ENCODE results near the gene LPAR3. TPM values are rescaled to one million over a fixed set of nuclear protein-coding genes. Genes with fewer than 3 reads are reported as not detected.

The LPAR3 gene
- total RNA-seq, 5 donors from 2014 or later (not counting 1 experiment from before 2014, with no cell fraction given) = 0.75 to 7.0 (median 2.9) TPM

- no peak for ATAC-seq (replicated peaks in 1 of 4)
- Mint-ChIP-seq H3K27me3 (peaks cover 0 to 5% of the 10 kb centered on the region in 2 donors), H3K36me3 (no peaks in the 10 kb centered on the region), H3K9me3 (no peaks in the 10 kb centered on the region), H3K4me1 (no peaks in the 10 kb centered on the region), H3K27ac (no peak overlapping the region), H3K4me3 (no peak overlapping the region)
- Histone ChIP-seq H3K36me3 (ENCODE audit: control insufficient read depth in 2 of 2, extremely low read depth in 1 of 2, insufficient read depth in 1 of 2, low read length in 1 of 2) (no peaks in the 10 kb centered on the region), H3K27ac (ENCODE audit: low read length) (no peak overlapping the region), H3K9me3 (no peaks in the 10 kb centered on the region), H3K27me3 (replicated peaks in 1 of 2; ENCODE audit: control insufficient read depth in 2 of 2, extremely low read depth in 1 of 2, insufficient read depth in 2 of 2, low read length in 1 of 2) (no peaks in the 10 kb centered on the region), H3K4me1 (ENCODE audit: control insufficient read depth in 1 of 2, extremely low read depth in 1 of 2, insufficient read depth in 2 of 2, low read length in 2 of 2) (no peaks in the 10 kb centered on the region), H3K4me3 (ENCODE audit: control insufficient read depth in 1 of 2, extremely low read depth in 1 of 2, low read length in 1 of 2) (no peak overlapping the region)
- ChIA-PET POLR2A (no interaction called here), CTCF (interaction anchor here in 1 of 2 donors (1.0 kb wide), 1 partner anchor 74 kb away, joined by 4 read pairs; no protein-coding TSS in a partner anchor)
- WGBS (ENCODE audit: insufficient coverage) = 75% methylated on average over 2 of the region's 2 CpGs
- DNase-seq = no peak
Measured at GRCh38 chr1:84870591-84870990, 22.4 kb downstream of the LPAR3 start.

- H3K4me1 Mint-ChIP-seq = peaks cover 4 to 7% (median 5%) of the 10 kb centered on the region in 3 donors
Measured at GRCh38 chr1:84869720-84870119, 23.3 kb downstream of the LPAR3 start.

GRCh38 chr1:84862810-84863251 lies 30.2 kb downstream of the LPAR3 start:
- Histone ChIP-seq H3K4me1 (ENCODE audit: control insufficient read depth in 1 of 2, extremely low read depth in 1 of 2, insufficient read depth in 2 of 2, low read length in 2 of 2) (peaks cover 29 to 43% of the 10 kb centered on the region in 2 experiments), H3K27ac (ENCODE audit: low read length) (peak overlapping the region; percentile 81), H3K4me3 (ENCODE audit: control insufficient read depth in 1 of 2, extremely low read depth in 1 of 2, low read length in 1 of 2) (peak overlapping the region; percentile 31 to 51), H3K9me3 (no peaks in the 10 kb centered on the region), H3K36me3 (ENCODE audit: control insufficient read depth in 2 of 2, extremely low read depth in 1 of 2, insufficient read depth in 1 of 2, low read length in 1 of 2) (no peaks in the 10 kb centered on the region), H3K27me3 (replicated peaks in 1 of 2; ENCODE audit: control insufficient read depth in 2 of 2, extremely low read depth in 1 of 2, insufficient read depth in 2 of 2, low read length in 1 of 2) (no peaks in the 10 kb centered on the region)
- WGBS (ENCODE audit: insufficient coverage) = no CpG with 5 or more reads among the region's 5 CpGs
- DNase-seq (peak in 31 of 35 experiments; percentile 8 to 73 (median 32)), ATAC-seq (replicated peaks in 1 of 4) (peak; percentile 84 to 97 (median 90))
- POLR2A ChIA-PET = no interaction called here
- Mint-ChIP-seq H3K4me1 (peaks cover 60 to 66% (median 60%) of the 10 kb centered on the region in 3 donors), H3K27ac (peak overlapping the region; percentile 94 to 96), H3K27me3 (no peaks in the 10 kb centered on the region), H3K4me3 (peak overlapping the region; percentile 69 to 79 (median 77)), H3K36me3 (peaks cover 3% of the 10 kb centered on the region), H3K9me3 (no peaks in the 10 kb centered on the region)
- CTCF ChIA-PET = interaction anchor here in 1 of 2 donors (0.6 to 0.7 kb wide), 3 partner anchors 13 to 170 kb away, joined by 3 read pairs; no protein-coding TSS in a partner anchor

More at GRCh38 chr1:84869720-84870119, 23.3 kb downstream of the LPAR3 start:
- Mint-ChIP-seq H3K4me3 (no peak overlapping the region), H3K27me3 (peaks cover 0 to 5% of the 10 kb centered on the region in 2 donors), H3K36me3 (peaks cover 3% of the 10 kb centered on the region), H3K27ac (no peak overlapping the region), H3K9me3 (no peaks in the 10 kb centered on the region)
- H3K4me1 ChIP-seq (ENCODE audit: control insufficient read depth in 1 of 2, extremely low read depth in 1 of 2, insufficient read depth in 2 of 2, low read length in 2 of 2) = no peaks in the 10 kb centered on the region
- H3K9me3 ChIP-seq = no peaks in the 10 kb centered on the region
- POLR2A ChIA-PET = no interaction called here
- no peaks in the 10 kb centered on the region for H3K27me3 ChIP-seq (replicated peaks in 1 of 2; ENCODE audit: control insufficient read depth in 2 of 2, extremely low read depth in 1 of 2, insufficient read depth in 2 of 2, low read length in 1 of 2)
- CTCF ChIA-PET = interaction anchor here in 1 of 2 donors (1.0 kb wide), 1 partner anchor 75 kb away, joined by 4 read pairs; no protein-coding TSS in a partner anchor
- no peak for DNase-seq
- no peaks in the 10 kb centered on the region for H3K36me3 ChIP-seq (ENCODE audit: control insufficient read depth in 2 of 2, extremely low read depth in 1 of 2, insufficient read depth in 1 of 2, low read length in 1 of 2)
- WGBS (ENCODE audit: insufficient coverage) = 86% methylated on average over 1 of the region's 1 CpG
- ATAC-seq (replicated peaks in 1 of 4) = no peak
- H3K27ac ChIP-seq (ENCODE audit: low read length) = no peak overlapping the region
- H3K4me3 ChIP-seq (ENCODE audit: control insufficient read depth in 1 of 2, extremely low read depth in 1 of 2, low read length in 1 of 2) = no peak overlapping the region

GRCh38 chr1:84861988-84862644 lies 30.9 kb downstream of the LPAR3 start:
- Mint-ChIP-seq H3K36me3 (peaks cover 3% of the 10 kb centered on the region), H3K4me3 (peak overlapping the region in 1 of 3 donors; percentile 77), H3K9me3 (no peaks in the 10 kb centered on the region), H3K27ac (peak overlapping the region; percentile 73 to 96), H3K4me1 (peaks cover 60 to 66% (median 60%) of the 10 kb centered on the region in 3 donors), H3K27me3 (no peaks in the 10 kb centered on the region)
- CTCF ChIA-PET = interaction anchor here (0.6 to 1.1 kb wide), 3 partner anchors 9 to 69 kb away, joined by 3 to 5 read pairs (median 3); no protein-coding TSS in a partner anchor
- Histone ChIP-seq H3K9me3 (no peaks in the 10 kb centered on the region), H3K4me3 (ENCODE audit: control insufficient read depth in 1 of 2, extremely low read depth in 1 of 2, low read length in 1 of 2) (no peak overlapping the region), H3K27me3 (replicated peaks in 1 of 2; ENCODE audit: control insufficient read depth in 2 of 2, extremely low read depth in 1 of 2, insufficient read depth in 2 of 2, low read length in 1 of 2) (no peaks in the 10 kb centered on the region), H3K27ac (ENCODE audit: low read length) (peak overlapping the region; percentile 81), H3K4me1 (ENCODE audit: control insufficient read depth in 1 of 2, extremely low read depth in 1 of 2, insufficient read depth in 2 of 2, low read length in 2 of 2) (peaks cover 29 to 43% of the 10 kb centered on the region in 2 experiments), H3K36me3 (ENCODE audit: control insufficient read depth in 2 of 2, extremely low read depth in 1 of 2, insufficient read depth in 1 of 2, low read length in 1 of 2) (no peaks in the 10 kb centered on the region)
- DNase-seq = no peak
- no peak for ATAC-seq (replicated peaks in 1 of 4)
- POLR2A ChIA-PET = no interaction called here
- no CpG with 5 or more reads among the region's 6 CpGs for WGBS (ENCODE audit: insufficient coverage)

DNA sequence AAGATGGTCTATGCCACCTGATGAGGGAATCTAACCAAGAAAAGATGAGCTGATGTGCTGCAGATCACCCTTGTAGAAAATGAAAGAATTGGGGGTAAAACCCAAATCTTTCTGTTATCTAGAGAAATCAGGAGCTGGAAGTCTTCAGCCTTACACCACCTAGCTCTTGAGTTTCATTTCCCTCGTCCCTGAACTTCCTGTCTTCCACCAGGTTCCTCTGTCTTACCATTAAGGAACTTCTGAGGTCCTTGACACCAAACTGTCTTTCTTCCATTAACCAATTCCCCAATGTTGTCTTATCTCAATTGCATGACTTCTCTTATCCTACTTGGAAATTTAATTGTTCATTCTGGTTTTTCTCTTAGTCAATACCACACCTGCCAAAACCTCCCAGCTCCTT lies 31.5 kb downstream of the LPAR3 start:
- peaks cover 3% of the 10 kb centered on the region for H3K36me3 Mint-ChIP-seq
- Histone ChIP-seq H3K36me3 (ENCODE audit: control insufficient read depth in 2 of 2, extremely low read depth in 1 of 2, insufficient read depth in 1 of 2, low read length in 1 of 2) (no peaks in the 10 kb centered on the region), H3K27ac (ENCODE audit: low read length) (no peak overlapping the region), H3K27me3 (replicated peaks in 1 of 2; ENCODE audit: control insufficient read depth in 2 of 2, extremely low read depth in 1 of 2, insufficient read depth in 2 of 2, low read length in 1 of 2) (no peaks in the 10 kb centered on the region), H3K9me3 (no peaks in the 10 kb centered on the region), H3K4me3 (ENCODE audit: control insufficient read depth in 1 of 2, extremely low read depth in 1 of 2, low read length in 1 of 2) (no peak overlapping the region), H3K4me1 (ENCODE audit: control insufficient read depth in 1 of 2, extremely low read depth in 1 of 2, insufficient read depth in 2 of 2, low read length in 2 of 2) (peaks cover 29 to 43% of the 10 kb centered on the region in 2 experiments)
- peak overlapping the region; percentile 49 to 73 for H3K27ac Mint-ChIP-seq
- 19% methylated on average over 1 of the region's 1 CpG for WGBS (ENCODE audit: insufficient coverage)
- no peaks in the 10 kb centered on the region for H3K9me3 Mint-ChIP-seq
- no peaks in the 10 kb centered on the region for H3K27me3 Mint-ChIP-seq
- DNase-seq (no peak), ATAC-seq (replicated peaks in 1 of 4) (no peak)
- ChIA-PET POLR2A (no interaction called here), CTCF (interaction anchor here (0.6 to 1.3 kb wide), 4 partner anchors 8 to 83 kb away, joined by 3 to 5 read pairs (median 3); no protein-coding TSS in a partner anchor)
- peaks cover 60 to 66% (median 61%) of the 10 kb centered on the region in 3 donors for H3K4me1 Mint-ChIP-seq
- peak overlapping the region in 1 of 3 donors; percentile 7 for H3K4me3 Mint-ChIP-seq

- 82% methylated on average over 4 of the region's 4 CpGs for WGBS (ENCODE audit: insufficient coverage)
- Histone ChIP-seq H3K36me3 (ENCODE audit: control insufficient read depth in 2 of 2, extremely low read depth in 1 of 2, insufficient read depth in 1 of 2, low read length in 1 of 2) (no peaks in the 10 kb centered on the region), H3K9me3 (no peaks in the 10 kb centered on the region), H3K27ac (ENCODE audit: low read length) (no peak overlapping the region), H3K27me3 (replicated peaks in 1 of 2; ENCODE audit: control insufficient read depth in 2 of 2, extremely low read depth in 1 of 2, insufficient read depth in 2 of 2, low read length in 1 of 2) (no peaks in the 10 kb centered on the region), H3K4me3 (ENCODE audit: control insufficient read depth in 1 of 2, extremely low read depth in 1 of 2, low read length in 1 of 2) (no peak overlapping the region), H3K4me1 (ENCODE audit: control insufficient read depth in 1 of 2, extremely low read depth in 1 of 2, insufficient read depth in 2 of 2, low read length in 2 of 2) (peaks cover 32 to 48% of the 10 kb centered on the region in 2 experiments)
- Mint-ChIP-seq H3K27ac (no peak overlapping the region), H3K9me3 (no peaks in the 10 kb centered on the region), H3K4me1 (peaks cover 67 to 70% (median 69%) of the 10 kb centered on the region in 3 donors), H3K36me3 (peaks cover 1% of the 10 kb centered on the region), H3K27me3 (no peaks in the 10 kb centered on the region), H3K4me3 (peak overlapping the region in 1 of 3 donors; percentile 18)
- ChIA-PET POLR2A (interaction anchor here in 1 of 2 donors (0.6 kb wide), 1 partner anchor 137 kb away, joined by 5 read pairs; the partner anchor contains the start of gene MCOLN2), CTCF (no interaction called here)
- ATAC-seq (replicated peaks in 1 of 4) (no peak), DNase-seq (no peak)
Measured at GRCh38 chr1:84859866-84860265, 33.1 kb downstream of the LPAR3 start.

Measured in T-cell (primary cell).